Glomerular endothelial cell (primary cell): ENCODE measurements around the gene BEND5. TPM values are rescaled to one million over a fixed set of nuclear protein-coding genes. Genes with fewer than 3 reads are reported as not detected.

Experiments
- DNase-seq: peaks from one replicate; pipeline ENCODE4 v3.0.0-alpha.2; 2011; ENCODE audit warnings: low read depth, low spot score; ENCODE audit errors: extremely low read depth
- total RNA-seq: library from RNA; depleted of rRNA; stranded (reverse); fragments of >200 nt; gene quantifications from 2 replicates; pipeline ENCODE4 v1.2.3, GENCODE V29; 2015

The BEND5 gene
- total RNA-seq, 1 donor from 2014 or later = 0.12 TPM

GRCh38 chr1:48683839-48684238 lies 92.9 kb downstream of the BEND5 start:
- DNase-seq = no peak

GRCh38 chr1:48681476-48682305 lies 95.0 kb downstream of the BEND5 start:
- DNase-seq = no peak

- no peak for DNase-seq
Measured at GRCh38 chr1:48680411-48681035, 96.2 kb downstream of the BEND5 start.

GRCh38 chr1:48679859-48680258 lies 96.8 kb downstream of the BEND5 start:
- DNase-seq = no peak

- DNase-seq = no peak
Measured at GRCh38 chr1:48678710-48679505, 97.8 kb downstream of the BEND5 start.
